OCI-LY3 (cell line): ENCODE results near the gene ACKR3.

Source experiments
- CTCF ChIP-seq: fragments of 200-600, 300-600 bp; sonication (generic); IDR thresholded peaks from 2 replicates; pipeline ENCODE4 v1.5.1; 2014; ENCODE audit warnings: antibody characterized with exemption, low read length, low read depth
- EZH2phosphoT487 ChIP-seq: fragments of 200-600 bp; shearing (Covaris generic); IDR thresholded peaks from 2 replicates; pipeline ENCODE4 v1.6.1; 2018; ENCODE audit warnings: antibody characterized with exemption, mixed run types, low read depth

- TF ChIP-seq CTCF: no peak
- no peak for TF ChIP-seq EZH2phosphoT487
These were observed 42.4 kb upstream of the ACKR3 start for GRCh38 chr2:236527159-236527630.
